Uterus (tissue), 4 donors: ENCODE data around the gene RBP4. TPM values are rescaled to one million over a fixed set of nuclear protein-coding genes. Genes with fewer than 3 reads are reported as not detected.

Experiments used
- DNase-seq, 2 donors: peaks; one replicate each; pipeline ENCODE4 v3.0.0-alpha.2; 2019 to 2020
- H3K27ac ChIP-seq, 2 donors: fragments of 200-600 bp; sonication (generic); 1 replicate in 1 of 2; 2 replicates in 1 of 2; pipeline ENCODE4 v1.5.1; 2016 to 2018
- H3K27me3 ChIP-seq, 2 donors: fragments of 200-600 bp; sonication (generic); one replicate each; pipeline ENCODE4 v1.5.1; 2018 to 2019; ENCODE audit warnings: control low read depth in 1 of 2
- H3K36me3 ChIP-seq, 2 donors: fragments of 200-600 bp; sonication (generic); one replicate each; pipeline ENCODE4 v1.5.1; 2019; ENCODE audit warnings: control low read depth in 1 of 2
- H3K4me1 ChIP-seq, 2 donors: fragments of 200-600 bp; sonication (generic); one replicate each; pipeline ENCODE4 v1.5.1; 2018 to 2019; ENCODE audit warnings: control low read depth in 1 of 2
- H3K4me3 ChIP-seq, 2 donors: fragments of 200-600 bp; sonication (generic); 1 replicate in 1 of 2; 2 replicates in 1 of 2; pipeline ENCODE4 v1.5.1; 2018 to 2019; ENCODE audit warnings: mild to moderate bottlenecking in 1 of 2
- H3K9me3 ChIP-seq, 2 donors: fragments of 200-600 bp; sonication (generic); one replicate each; pipeline ENCODE4 v1.5.1; 2019; ENCODE audit warnings: control low read depth in 1 of 2
- CTCF ChIP-seq, 4 experiments: fragments of 200-600 bp in 2 of 4; fragments of 450-650 bp in 2 of 4; sonication (generic) in 2 of 4; IDR thresholded peaks; one replicate each; pipeline ENCODE4 v1.5.1; 2016 to 2019; ENCODE audit warnings: antibody characterized with exemption in 4 of 4, mild to moderate bottlenecking in 2 of 4, moderate library complexity in 1 of 4
- POLR2A ChIP-seq, 2 donors: fragments of 450-650 bp; IDR thresholded peaks; one replicate each; pipeline ENCODE4 v1.6.1; 2016; ENCODE audit warnings: antibody characterized with exemption in 2 of 2, mild to moderate bottlenecking in 1 of 2, moderate library complexity in 1 of 2
- intact Hi-C: fragments of 100-400 bp; cut with DNase I; formaldehyde crosslinking; loops from one replicate; pipeline ENCODE4 v1.15.1; 2023; ENCODE audit warnings: low total_unique reads
- total RNA-seq, 4 donors: library from RNA; depleted of rRNA in 3 of 4; stranded (reverse); fragments of >200 nt in 3 of 4; gene quantifications; one replicate each; pipeline versions ENCODE4 v1.1.0 to v1.2.4, GENCODE V29; 2014 to 2023
- donor health status: DM: yes; HTN: yes; CAD: no.

RBP4 gene
- total RNA-seq, 4 donors from 2014 or later = 0.90 to 3.2 TPM; not detected in 2

GRCh38 chr10:93573051-93573909 lies 27.8 kb downstream of the RBP4 start:
- Histone ChIP-seq H3K9me3 (no peaks in the 10 kb centered on the region), H3K4me1 (no peaks in the 10 kb centered on the region), H3K36me3 (no peaks in the 10 kb centered on the region), H3K4me3 (no peak overlapping the region), H3K27ac (no peak overlapping the region), H3K27me3 (no peaks in the 10 kb centered on the region)
- TF ChIP-seq POLR2A (IDR thresholded peaks at IDR 0.05) (no peak), CTCF (IDR thresholded peaks at IDR 0.05) (no peak)
- intact Hi-C loops = no loop called here
- no peak for DNase-seq

GRCh38 chr10:93572606-93573005 lies 28.4 kb downstream of the RBP4 start:
- DNase-seq = no peak
- Histone ChIP-seq H3K36me3 (no peaks in the 10 kb centered on the region), H3K27me3 (peaks cover 0 to 2% of the 10 kb centered on the region in 2 donors), H3K9me3 (no peaks in the 10 kb centered on the region), H3K4me3 (no peak overlapping the region), H3K27ac (no peak overlapping the region), H3K4me1 (no peaks in the 10 kb centered on the region)
- intact Hi-C loops = no loop called here
- TF ChIP-seq CTCF (IDR thresholded peaks at IDR 0.05) (no peak), POLR2A (IDR thresholded peaks at IDR 0.05) (no peak)

DNA sequence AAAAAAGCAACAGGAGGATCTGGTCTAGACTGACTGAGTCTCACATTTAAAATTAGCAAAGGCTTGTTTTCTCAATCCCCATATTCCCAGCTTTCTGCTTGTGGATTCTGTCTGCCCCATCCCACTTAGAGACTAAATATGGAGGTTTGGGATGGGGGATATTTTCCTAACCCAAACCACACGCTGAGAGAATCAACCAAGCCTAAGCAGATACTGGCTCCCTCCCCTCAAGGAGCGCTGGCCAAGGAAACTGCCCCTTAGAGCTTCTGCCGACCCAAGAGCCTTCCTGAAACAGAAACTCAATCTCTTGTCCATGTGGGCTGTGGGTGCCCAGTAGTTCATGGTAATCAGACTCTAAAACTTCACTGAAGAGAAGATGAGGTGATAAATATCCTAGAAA lies 30.7 kb downstream of the RBP4 start:
- H3K27me3 ChIP-seq = peaks cover 0 to 14% of the 10 kb centered on the region in 2 donors
- no peak for TF ChIP-seq POLR2A (IDR thresholded peaks at IDR 0.05)
- no peak for TF ChIP-seq CTCF (IDR thresholded peaks at IDR 0.05)
- H3K27ac ChIP-seq = no peak overlapping the region
- no peak overlapping the region for H3K4me3 ChIP-seq
- H3K36me3 ChIP-seq = no peaks in the 10 kb centered on the region
- no peaks in the 10 kb centered on the region for H3K9me3 ChIP-seq
- intact Hi-C loops = no loop called here
- no peaks in the 10 kb centered on the region for H3K4me1 ChIP-seq
- DNase-seq = no peak

- intact Hi-C loops = no loop called here
- no peak overlapping the region for H3K4me3 ChIP-seq
- H3K36me3 ChIP-seq = no peaks in the 10 kb centered on the region
- no peaks in the 10 kb centered on the region for H3K4me1 ChIP-seq
- peaks cover 0 to 14% of the 10 kb centered on the region in 2 donors for H3K27me3 ChIP-seq
- H3K27ac ChIP-seq = no peak overlapping the region
- no peak for DNase-seq
- no peaks in the 10 kb centered on the region for H3K9me3 ChIP-seq
- TF ChIP-seq POLR2A (IDR thresholded peaks at IDR 0.05) = no peak
- no peak for TF ChIP-seq CTCF (IDR thresholded peaks at IDR 0.05)
These were observed 33.0 kb downstream of the RBP4 start for GRCh38 chr10:93568105-93568390.

GRCh38 chr10:93567277-93568104 lies 33.5 kb downstream of the RBP4 start:
- H3K9me3 ChIP-seq = no peaks in the 10 kb centered on the region
- no peak overlapping the region for H3K27ac ChIP-seq
- no peaks in the 10 kb centered on the region for H3K4me1 ChIP-seq
- no peak overlapping the region for H3K4me3 ChIP-seq
- DNase-seq = no peak
- TF ChIP-seq POLR2A (IDR thresholded peaks at IDR 0.05) = no peak
- no peak for TF ChIP-seq CTCF (IDR thresholded peaks at IDR 0.05)
- peaks cover 0 to 14% of the 10 kb centered on the region in 2 donors for H3K27me3 ChIP-seq
- H3K36me3 ChIP-seq = no peaks in the 10 kb centered on the region
- intact Hi-C loops = no loop called here
